B cell (primary cell): ENCODE data around the gene RIF1. TPM values are rescaled to one million over a fixed set of nuclear protein-coding genes. Genes with fewer than 3 reads are reported as not detected.

Source experiments
- ATAC-seq: fragments of 200-7000 bp; cut with Tn5 transposase; one replicate; pipeline ENCODE4 v1.10.0; 2021; ENCODE audit warnings: low read depth, mild to moderate bottlenecking, moderate number of reproducible peaks, moderate library complexity
- CTCF ChIA-PET: fragments of 350-600 bp; sonication (Branson Sonifier 250); formaldehyde crosslinking; loops from one replicate; lab custom pipeline; 2021; ENCODE audit warnings: antibody characterized with exemption, inconsistent platforms; lab: Charles Lee
- POLR2A ChIA-PET: fragments of 350-600 bp; sonication (Branson Sonifier 250); formaldehyde crosslinking; loops from one replicate; lab custom pipeline; 2021; ENCODE audit warnings: antibody characterized with exemption; lab: Charles Lee
- DNase-seq: peaks from one replicate; pipeline ENCODE4 v3.0.0; 2013
- H2AFZ ChIP-seq: 2 replicates; pipeline ENCODE4 v1.6.1; 2012; ENCODE audit warnings: mild to moderate bottlenecking, low read depth, low read length; ENCODE audit not compliant: insufficient read depth, poor library complexity, severe bottlenecking
- H3K27ac ChIP-seq, 2 donors: 1 replicate in 1 of 2; 2 replicates in 1 of 2; pipeline ENCODE4 v1.5.1; 2012 to 2013; ENCODE audit warnings: low read length in 2 of 2, mild to moderate bottlenecking in 2 of 2, moderate library complexity in 1 of 2
- H3K27me3 ChIP-seq, 4 experiments: fragments of 200-600 bp in 1 of 4; sonication (generic) in 1 of 4; replicated peaks in 1 of 4; 1 replicate in 2 of 4; 2 replicates in 2 of 4; pipeline versions ENCODE4 v1.6.1 to v1.7.0; 2013 to 2016; ENCODE audit warnings: low read length in 3 of 4, mild to moderate bottlenecking in 2 of 4, mixed read lengths in 1 of 4, moderate library complexity in 1 of 4; ENCODE audit not compliant: insufficient read depth in 4 of 4, control insufficient read depth in 3 of 4; ENCODE audit errors: control extremely low read depth in 1 of 4
- H3K36me3 ChIP-seq, 2 experiments: replicated peaks in 1 of 2; 1 replicate in 1 of 2; 2 replicates in 1 of 2; pipeline versions ENCODE4 v1.6.1 to v1.7.1; 2013; ENCODE audit warnings: low read length in 1 of 2; ENCODE audit not compliant: insufficient read depth in 2 of 2, control insufficient read depth in 1 of 2; ENCODE audit errors: control extremely low read depth in 1 of 2, extremely low read depth in 1 of 2
- H3K4me1 ChIP-seq, 2 donors: fragments of 200-600 bp in 1 of 2; sonication (generic) in 1 of 2; 1 replicate in 1 of 2; 2 replicates in 1 of 2; pipeline versions ENCODE4 v1.5.1 to v1.6.1; 2013 to 2017; ENCODE audit warnings: low read length in 2 of 2; ENCODE audit not compliant: control insufficient read depth in 2 of 2, insufficient read depth in 2 of 2
- H3K4me2 ChIP-seq: replicated peaks from 2 replicates; pipeline ENCODE3; 2012; ENCODE audit warnings: mild to moderate bottlenecking, low read depth, low read length; ENCODE audit not compliant: poor library complexity, severe bottlenecking
- H3K4me3 ChIP-seq, 5 experiments: fragments of 200-600 bp in 1 of 5; sonication (generic) in 1 of 5; 1 replicate in 3 of 5; 2 replicates in 2 of 5; pipeline versions ENCODE4 v1.5.1 to v1.7.0; 2011 to 2016; ENCODE audit warnings: low read length in 4 of 5, mild to moderate bottlenecking in 4 of 5, low read depth in 2 of 5, control low read depth in 1 of 5, moderate library complexity in 1 of 5; ENCODE audit not compliant: insufficient read depth in 1 of 5; ENCODE audit errors: control extremely low read depth in 1 of 5, extremely low read depth in 1 of 5
- H3K79me2 ChIP-seq: fragments of 200-600 bp; sonication (generic); one replicate; pipeline ENCODE4 v1.6.0; 2016; ENCODE audit warnings: low read length; ENCODE audit not compliant: control insufficient read depth, insufficient read depth
- H3K9ac ChIP-seq: fragments of 200-600 bp; sonication (generic); 2 replicates; pipeline ENCODE4 v1.6.1; 2017; ENCODE audit warnings: mild to moderate bottlenecking, low read length, moderate library complexity
- H3K9me3 ChIP-seq, 3 donors: one replicate each; pipeline versions ENCODE4 v1.6.1 to v1.7.1; 2013; ENCODE audit warnings: low read length in 2 of 3; ENCODE audit not compliant: control insufficient read depth in 2 of 3, insufficient read depth in 1 of 3; ENCODE audit errors: control extremely low read depth in 1 of 3
- H4K20me1 ChIP-seq: 2 replicates; pipeline ENCODE4 v1.6.0; 2012; ENCODE audit warnings: mild to moderate bottlenecking, low read length; ENCODE audit not compliant: insufficient read depth, control insufficient read depth, poor library complexity, severe bottlenecking
- H3K27ac Mint-ChIP-seq: one replicate; pipeline ENCODE4 v1.8.0; 2021; ENCODE audit warnings: mixed read lengths
- H3K27me3 Mint-ChIP-seq: one replicate; pipeline ENCODE4 v1.8.0; 2021; ENCODE audit warnings: mixed read lengths
- H3K4me1 Mint-ChIP-seq: one replicate; pipeline ENCODE4 v1.8.0; 2021; ENCODE audit warnings: mixed read lengths
- H3K4me3 Mint-ChIP-seq: one replicate; pipeline ENCODE4 v1.8.0; 2021; ENCODE audit warnings: mixed read lengths
- H3K9me3 Mint-ChIP-seq: one replicate; pipeline ENCODE4 v1.8.0; 2022; ENCODE audit warnings: mixed read lengths; ENCODE audit not compliant: insufficient read depth
- CTCF ChIP-seq: fragments of 200-600 bp; IDR thresholded peaks from one replicate; pipeline ENCODE4 v1.8.0; 2022; ENCODE audit warnings: antibody characterized with exemption, mild to moderate bottlenecking
- EZH2 ChIP-seq: IDR thresholded peaks from 2 replicates; pipeline ENCODE4 v1.6.1; 2012; ENCODE audit warnings: borderline replicate concordance, low read depth, mild to moderate bottlenecking, moderate library complexity, low read length; ENCODE audit not compliant: insufficient read depth, poor library complexity, severe bottlenecking
- WGBS: methylation state at CpG from one replicate; pipeline ENCODE4 v1.1.5; 2013; ENCODE audit warnings: missing lambda C conversion rate; ENCODE audit not compliant: insufficient coverage; 5-methylcytosine and 5-hydroxymethylcytosine counted together
- intact Hi-C: fragments of 100-400 bp; cut with micrococcal nuclease; formaldehyde crosslinking; loops from one replicate; pipeline ENCODE4 v1.10.0; 2022
- polyA plus RNA-seq: library from polyadenylated mRNA; depleted of rRNA; stranded (reverse); fragments of >200 nt; gene quantifications from 2 replicates; pipeline ENCODE4 v1.2.3, GENCODE V29; 2012
- total RNA-seq, 2 donors: library from RNA; stranded (reverse); fragments of 120-200 nt in 1 of 2; gene quantifications; 1 replicate in 1 of 2; 2 replicates in 1 of 2; pipeline versions ENCODE4 v1.2.3 to v1.2.4, GENCODE V29; 2013 to 2022

Gene RIF1
- total and polyA plus RNA-seq, 2 donors (not counting 1 experiment from before 2014, with no cell fraction given), result 3.3 to 60.5 TPM

- H3K36me3 ChIP-seq, result no peaks in the 10 kb centered on the region
- H3K27ac ChIP-seq, result no peak overlapping the region
- intact Hi-C loops, result loop anchor here (5.0 kb wide), 1 partner anchor 1818 kb away; the partner anchor contains the start of gene MMADHC
- ATAC-seq (no peak), DNase-seq (no peak)
- H3K4me3 ChIP-seq, result no peak overlapping the region
- H3K4me3 Mint-ChIP-seq, result no peak overlapping the region
- no peaks in the 10 kb centered on the region for H4K20me1 ChIP-seq
- peaks cover 7% of the 10 kb centered on the region for H3K4me1 Mint-ChIP-seq
- no peak overlapping the region for H3K27ac Mint-ChIP-seq
- no peak overlapping the region for H3K4me2 ChIP-seq
- ChIA-PET CTCF (no interaction called here), POLR2A (no interaction called here)
- H3K27me3 ChIP-seq, result no peaks in the 10 kb centered on the region
- TF ChIP-seq CTCF, result no peak
- no peak for TF ChIP-seq EZH2
- H3K4me1 ChIP-seq, result peaks cover 0 to 5% of the 10 kb centered on the region in 2 donors
- H2AFZ ChIP-seq, result no peak overlapping the region
- no peak overlapping the region for H3K9ac ChIP-seq
- no peaks in the 10 kb centered on the region for H3K9me3 Mint-ChIP-seq
- no peaks in the 10 kb centered on the region for H3K9me3 ChIP-seq
- 83% methylated on average over 4 of the region's 4 CpGs for WGBS
- H3K27me3 Mint-ChIP-seq, result no peaks in the 10 kb centered on the region
- H3K79me2 ChIP-seq, result peaks cover 6% of the 10 kb centered on the region
These were observed 4.3 kb upstream of the RIF1 start for GRCh38 chr2:151405376-151405775.

DNA sequence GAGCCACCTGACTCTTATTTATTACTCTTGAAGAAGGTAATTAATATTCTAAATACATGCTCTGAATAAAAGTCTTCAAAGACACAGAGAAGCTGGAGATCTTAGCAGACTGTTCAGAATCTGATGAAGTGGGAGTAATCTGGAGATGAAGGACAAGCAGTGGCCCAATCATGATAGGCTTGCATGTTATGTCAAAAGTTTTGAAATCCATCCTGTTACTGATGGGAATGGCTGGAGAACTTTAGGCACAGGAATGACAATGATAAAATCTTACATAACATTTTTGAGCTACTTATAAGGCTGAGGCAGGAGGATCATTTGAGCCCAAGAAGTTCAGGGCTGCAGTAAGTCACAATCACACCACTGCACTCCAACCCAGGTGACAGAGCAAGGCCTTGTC is 2.4 kb upstream of the RIF1 start:
- Histone ChIP-seq H3K36me3 (peaks cover 0 to 6% of the 10 kb centered on the region in 2 experiments), H4K20me1 (no peaks in the 10 kb centered on the region), H2AFZ (no peak overlapping the region), H3K4me1 (peaks cover 6 to 14% of the 10 kb centered on the region in 2 donors), H3K27me3 (no peaks in the 10 kb centered on the region), H3K9me3 (no peaks in the 10 kb centered on the region), H3K27ac (no peak overlapping the region), H3K4me2 (no peak overlapping the region), H3K4me3 (no peak overlapping the region), H3K79me2 (peaks cover 25% of the 10 kb centered on the region), H3K9ac (no peak overlapping the region)
- no peak for ATAC-seq
- no peak for DNase-seq
- no peak overlapping the region for H3K4me3 Mint-ChIP-seq
- ChIA-PET CTCF (no interaction called here), POLR2A (no interaction called here)
- intact Hi-C loops, result loop anchor here (5.0 kb wide), 1 partner anchor 1820 kb away; the partner anchor contains the start of gene MMADHC
- H3K9me3 Mint-ChIP-seq, result no peaks in the 10 kb centered on the region
- TF ChIP-seq EZH2, result no peak
- TF ChIP-seq CTCF, result no peak
- no peaks in the 10 kb centered on the region for H3K27me3 Mint-ChIP-seq
- peaks cover 18% of the 10 kb centered on the region for H3K4me1 Mint-ChIP-seq
- H3K27ac Mint-ChIP-seq, result no peak overlapping the region
